H7 (cell line): ENCODE results near the gene CLCNKB. TPM values are rescaled to one million over a fixed set of nuclear protein-coding genes. Genes with fewer than 3 reads are reported as not detected.

Source experiments
- DNase-seq: peaks from one replicate; pipeline ENCODE4 v3.0.0; 2012
- H3K27me3 ChIP-seq: 2 replicates; pipeline ENCODE4 v1.6.0; 2011; ENCODE audit warnings: mild to moderate bottlenecking, low read length; ENCODE audit not compliant: control insufficient read depth, insufficient read depth
- H3K36me3 ChIP-seq: replicated peaks from 2 replicates; pipeline ENCODE4 v1.5.1; 2011; ENCODE audit warnings: low read length; ENCODE audit not compliant: control insufficient read depth, insufficient read depth
- H3K4me3 ChIP-seq: 2 replicates; pipeline ENCODE4 v1.5.1; 2011; ENCODE audit warnings: low read depth, mild to moderate bottlenecking, control low read depth, low read length, moderate library complexity; ENCODE audit not compliant: insufficient read depth
- total RNA-seq: library from RNA; depleted of rRNA; stranded (reverse); fragments of >200 nt; shearing (Covaris generic); gene quantifications from 2 replicates; pipeline ENCODE4 v1.2.3, GENCODE V29; 2014

CLCNKB gene
- total RNA-seq, 1 experiment from 2014 or later, result 2.8 TPM

DNA sequence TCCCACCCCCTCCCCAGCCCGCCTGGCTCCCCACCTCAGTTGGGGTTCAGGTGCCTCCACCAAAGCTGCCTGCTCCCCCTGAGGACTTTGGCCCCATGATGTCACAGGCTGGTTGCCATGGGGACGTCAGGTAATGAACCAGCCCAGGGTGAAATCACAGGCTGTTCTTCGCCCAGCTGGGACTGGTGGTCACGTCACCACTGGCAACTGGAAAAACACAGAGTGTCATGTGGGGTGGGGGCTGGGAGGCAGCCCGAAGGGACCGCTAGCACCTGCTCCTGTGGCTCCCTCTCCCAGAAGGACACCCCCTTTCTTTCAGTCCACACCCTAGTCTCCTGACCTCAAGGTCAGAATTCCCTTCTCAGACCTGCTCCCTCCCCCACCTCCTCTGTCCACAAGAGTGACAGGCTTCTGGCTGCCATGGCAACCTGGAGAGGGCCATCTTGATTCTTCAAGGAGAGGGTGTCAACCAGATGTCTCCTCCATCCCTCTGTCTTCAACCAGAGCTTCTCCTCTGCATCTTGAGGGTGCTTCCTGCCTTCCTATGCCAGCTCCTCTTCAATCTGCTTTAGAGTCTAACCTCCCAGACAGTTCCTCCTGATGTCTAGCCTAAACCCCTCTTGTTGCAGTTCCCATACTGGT lies 23.7 kb downstream of the CLCNKB start:
- DNase-seq, result peak; percentile 80
- Histone ChIP-seq H3K36me3 (no peaks in the 10 kb centered on the region), H3K27me3 (peaks cover 8% of the 10 kb centered on the region), H3K4me3 (no peak overlapping the region)

DNA sequence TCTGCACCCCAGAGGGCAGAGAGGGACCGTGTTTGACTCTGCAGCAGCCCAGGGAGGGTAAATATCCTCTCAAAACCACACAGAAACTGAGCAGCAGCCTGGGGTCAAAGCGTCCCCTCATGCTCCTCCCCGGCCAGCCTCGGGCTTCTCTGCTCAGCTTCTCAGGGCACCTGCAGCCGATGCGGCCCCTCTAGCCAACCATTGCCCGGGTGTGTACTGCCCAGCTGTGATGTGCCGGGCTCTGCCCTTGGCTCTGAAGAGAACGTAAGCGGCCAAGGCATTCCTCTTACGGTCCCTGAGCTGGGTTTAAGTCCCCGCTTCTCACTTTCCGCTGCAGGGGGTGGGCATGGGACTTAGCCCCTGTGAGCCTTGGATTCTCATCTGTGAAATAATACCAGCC lies 24.4 kb downstream of the CLCNKB start:
- H3K36me3 ChIP-seq, result no peaks in the 10 kb centered on the region
- no peak overlapping the region for H3K4me3 ChIP-seq
- DNase-seq, result no peak
- peaks cover 15% of the 10 kb centered on the region for H3K27me3 ChIP-seq

DNA sequence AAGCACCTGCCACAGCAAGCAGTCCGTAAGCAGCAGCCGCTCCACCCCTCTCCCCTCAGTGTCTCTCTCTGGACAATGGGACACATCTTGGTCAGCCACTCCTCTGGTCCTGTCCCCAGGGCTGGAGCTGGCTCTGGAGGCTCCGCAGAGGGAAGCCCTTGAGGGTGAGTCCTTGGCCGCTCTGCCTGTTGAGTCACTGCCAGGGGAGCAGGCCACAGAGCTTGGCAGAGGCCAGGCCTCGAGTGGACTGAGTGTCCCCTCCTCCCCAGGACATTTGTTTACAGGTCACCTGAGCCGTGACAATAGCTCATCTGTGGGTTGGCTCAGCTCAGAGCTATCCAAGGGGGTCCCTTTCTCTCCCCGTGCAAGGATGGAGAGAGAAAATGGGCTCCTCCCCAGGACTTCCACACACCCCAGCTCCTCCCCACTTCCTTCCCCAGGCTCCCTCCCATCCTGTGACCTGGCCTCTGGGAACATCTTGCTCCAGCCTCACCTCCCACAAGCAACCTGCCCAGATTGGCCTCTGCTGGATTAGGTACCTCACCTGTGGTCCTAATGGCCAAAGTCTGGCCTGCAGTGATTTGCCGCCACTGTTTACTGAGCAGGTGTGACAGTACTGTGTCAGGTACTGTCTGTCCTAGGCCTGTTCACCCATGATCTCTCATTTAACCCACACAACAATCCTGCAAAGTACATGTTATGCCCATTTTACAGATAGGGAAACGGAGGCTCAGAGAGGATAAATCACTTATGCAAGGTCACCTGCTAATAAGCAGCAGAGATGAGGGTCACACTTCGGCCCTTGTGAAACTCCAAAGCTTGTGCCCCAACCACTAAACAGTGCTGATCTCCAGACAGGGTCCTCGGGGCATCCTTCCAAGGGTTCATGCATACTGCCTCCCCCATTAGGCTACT lies 25.0 kb downstream of the CLCNKB start:
- Histone ChIP-seq H3K4me3 (no peak overlapping the region), H3K36me3 (no peaks in the 10 kb centered on the region), H3K27me3 (peaks cover 20% of the 10 kb centered on the region)
- DNase-seq, result no peak

DNA sequence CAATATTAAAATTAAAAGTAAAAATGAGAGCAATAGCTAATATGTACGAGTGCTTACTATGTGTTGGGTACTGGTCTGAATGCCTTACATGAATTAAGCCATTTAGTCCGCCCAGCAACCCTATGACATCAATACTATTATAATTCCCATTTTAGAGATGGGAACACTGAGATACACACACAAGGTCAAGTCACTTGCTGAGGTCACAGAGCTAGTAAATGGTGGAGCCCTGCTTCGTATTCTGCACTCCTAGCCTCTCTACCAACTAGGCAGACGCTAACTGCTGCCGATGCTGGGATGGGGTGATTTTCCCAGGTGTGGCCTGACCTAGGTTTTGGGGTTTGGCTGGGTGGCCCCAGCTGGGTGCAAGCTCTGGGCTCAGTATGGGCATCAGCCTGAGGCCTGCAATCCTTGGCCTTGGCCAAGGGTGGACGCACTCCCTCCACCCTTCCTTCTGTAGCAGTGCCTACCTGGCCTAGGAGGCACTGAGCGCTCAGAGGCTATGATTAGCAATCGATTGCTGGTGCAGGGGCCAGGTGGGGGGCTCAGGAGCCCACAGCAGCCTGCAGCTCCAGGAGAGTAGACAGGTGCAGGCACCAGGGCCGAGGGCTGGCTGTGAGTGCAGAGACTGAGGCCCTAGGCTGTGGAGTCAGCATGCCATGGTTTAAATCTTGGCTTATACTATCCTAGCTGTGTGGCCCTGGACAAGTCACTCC lies 27.2 kb downstream of the CLCNKB start:
- no peak for DNase-seq
- Histone ChIP-seq H3K36me3 (no peaks in the 10 kb centered on the region), H3K4me3 (no peak overlapping the region), H3K27me3 (peaks cover 33% of the 10 kb centered on the region)

DNA sequence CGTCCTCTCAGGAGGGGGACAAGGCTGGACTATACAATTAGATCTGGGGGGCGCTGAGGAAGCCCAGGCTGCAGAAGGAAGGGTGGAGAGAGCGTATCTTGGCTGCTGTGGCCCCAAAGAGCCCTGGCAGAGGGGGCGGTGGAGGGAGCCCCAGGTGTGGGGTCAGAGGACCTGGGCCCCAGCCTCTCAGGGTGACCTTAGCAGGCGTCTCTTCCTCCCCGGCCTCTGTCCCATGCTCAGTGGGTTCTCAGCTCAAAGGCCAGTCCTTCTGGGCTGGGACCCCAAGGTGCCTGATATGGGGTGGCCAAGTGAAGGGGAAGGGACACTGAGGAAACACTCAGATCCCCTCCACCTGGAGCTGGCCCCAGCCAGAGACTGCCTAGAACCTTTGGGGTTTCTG lies 28.0 kb downstream of the CLCNKB start:
- H3K36me3 ChIP-seq, result no peaks in the 10 kb centered on the region
- H3K4me3 ChIP-seq, result no peak overlapping the region
- DNase-seq, result no peak
- peaks cover 35% of the 10 kb centered on the region for H3K27me3 ChIP-seq

DNA sequence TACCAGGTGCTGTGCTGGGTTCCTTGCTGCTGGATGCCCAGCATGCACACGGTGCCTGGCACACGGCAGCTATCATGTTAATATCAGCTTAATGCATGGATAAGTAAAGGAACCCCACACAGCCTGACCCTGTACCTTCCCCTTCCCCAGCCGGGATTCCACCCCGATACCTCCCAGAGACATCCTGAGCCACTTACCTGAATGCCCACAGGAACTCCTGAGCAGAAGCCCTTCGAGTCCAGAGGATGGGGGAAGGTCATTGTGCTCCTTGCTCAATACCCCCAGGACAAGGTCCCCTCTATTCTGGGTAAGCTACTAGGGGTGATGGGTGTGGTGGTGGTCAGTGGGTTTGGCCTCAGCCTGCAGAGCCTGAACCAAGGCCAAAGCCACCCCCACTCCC lies 28.5 kb downstream of the CLCNKB start:
- Histone ChIP-seq H3K36me3 (no peaks in the 10 kb centered on the region), H3K27me3 (peaks cover 35% of the 10 kb centered on the region), H3K4me3 (no peak overlapping the region)
- no peak for DNase-seq

DNA sequence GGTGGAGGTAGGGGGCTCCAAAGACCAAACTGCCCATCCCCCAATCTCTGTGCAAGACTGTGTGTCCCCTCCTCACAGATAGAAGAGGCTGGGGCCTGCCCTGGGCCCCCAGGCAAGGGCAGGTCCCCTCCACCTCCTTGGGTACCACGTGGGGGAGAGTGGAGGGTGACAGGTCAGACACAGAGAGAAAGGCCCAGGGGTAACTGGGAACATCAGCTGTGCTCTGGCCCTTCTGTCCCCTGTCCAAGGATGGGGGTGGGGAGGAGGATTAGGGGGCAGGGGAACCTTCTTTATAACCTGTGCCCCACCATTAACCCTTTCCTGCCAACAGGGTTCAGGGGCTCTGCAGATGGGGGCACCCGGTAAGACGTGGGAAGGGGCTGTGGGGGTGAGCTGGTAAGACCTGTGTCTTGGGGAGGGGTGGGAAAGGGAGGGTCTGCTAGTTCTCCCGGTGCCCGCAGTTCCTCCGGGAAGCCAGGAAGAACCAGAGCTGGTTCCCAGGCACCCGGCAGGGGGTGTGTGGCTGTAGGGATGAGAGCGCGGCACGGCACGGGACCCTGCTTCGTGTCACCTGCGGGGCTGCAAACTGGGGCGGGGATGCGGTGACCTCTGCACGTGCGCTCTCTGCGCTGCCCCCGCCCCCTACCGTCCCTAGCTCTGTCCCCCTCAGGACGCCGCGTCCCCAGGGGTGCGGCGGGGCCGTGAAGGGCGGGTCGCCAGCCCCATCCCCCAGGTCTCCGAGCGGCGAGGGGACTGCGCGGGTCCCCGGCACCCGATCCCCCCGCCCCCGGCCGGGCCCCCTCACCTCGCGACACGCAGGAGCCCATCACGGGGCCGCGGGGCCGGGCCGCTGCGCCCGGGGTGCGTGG lies 29.3 kb downstream of the CLCNKB start:
- H3K27me3 ChIP-seq, result peaks cover 35% of the 10 kb centered on the region
- H3K36me3 ChIP-seq, result no peaks in the 10 kb centered on the region
- peak; percentile 88 for DNase-seq
- peak overlapping the region; percentile 49 for H3K4me3 ChIP-seq

DNA sequence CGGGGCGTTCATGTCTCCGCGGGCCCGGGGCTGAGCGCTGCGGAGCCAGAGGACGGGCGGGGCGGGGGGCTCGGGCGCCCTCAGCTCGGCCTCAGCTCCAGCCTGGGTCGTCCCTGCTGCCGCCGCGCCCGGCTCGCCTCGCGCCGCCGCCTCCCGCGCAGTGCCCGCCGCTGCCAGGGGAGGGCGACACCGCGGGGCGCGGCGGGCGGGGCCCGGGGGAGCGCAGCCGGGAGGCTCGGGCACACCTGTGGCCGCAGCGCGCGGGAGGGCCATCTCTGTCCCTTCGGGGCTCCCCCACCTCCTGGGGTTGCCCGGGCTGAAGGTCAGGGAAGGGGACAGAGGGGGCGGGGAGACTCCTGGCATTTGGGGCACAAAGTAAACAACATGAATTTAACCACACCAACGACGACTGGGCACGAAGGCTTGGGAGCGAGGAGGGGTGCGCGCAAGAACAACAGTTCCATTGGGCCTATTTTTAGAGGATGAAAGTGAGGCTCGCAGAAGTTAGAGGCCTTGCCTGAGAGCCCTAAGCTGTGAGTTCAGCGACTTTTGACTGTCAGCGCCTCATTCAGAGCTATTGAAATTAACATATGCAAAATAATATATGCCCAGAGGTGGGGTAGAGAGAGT lies 30.0 kb downstream of the CLCNKB start, which contains the start of gene FAM131C:
Gene FAM131C, minus strand, starts transcription at position 162 of the 630 bp plus-strand sequence. CDS start 209 bp downstream, outside the sequence.
- H3K27me3 ChIP-seq, result peaks cover 35% of the 10 kb centered on the region
- H3K36me3 ChIP-seq, result no peaks in the 10 kb centered on the region
- H3K4me3 ChIP-seq, result peak within 1 kb of the TSS; percentile 49
- peak; percentile 97 for DNase-seq

DNA sequence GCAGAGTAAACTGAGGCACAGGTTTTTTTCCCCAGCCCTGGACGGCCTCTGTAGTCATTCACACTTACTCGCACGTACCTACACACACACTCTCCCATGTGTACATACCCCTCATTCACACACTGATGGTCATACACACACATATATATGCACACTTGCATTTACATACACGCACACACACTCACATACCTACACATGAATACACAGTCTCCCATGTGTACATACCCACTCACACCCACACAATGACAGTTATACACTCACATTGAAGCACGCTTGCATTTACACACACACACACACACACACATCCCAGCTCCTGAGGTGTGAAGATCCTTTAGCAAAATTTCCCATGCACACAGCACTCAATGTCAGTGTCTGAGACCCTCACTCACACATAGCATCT lies 30.6 kb downstream of the CLCNKB start:
- peaks cover 35% of the 10 kb centered on the region for H3K27me3 ChIP-seq
- no peaks in the 10 kb centered on the region for H3K36me3 ChIP-seq
- H3K4me3 ChIP-seq, result no peak overlapping the region
- no peak for DNase-seq

DNA sequence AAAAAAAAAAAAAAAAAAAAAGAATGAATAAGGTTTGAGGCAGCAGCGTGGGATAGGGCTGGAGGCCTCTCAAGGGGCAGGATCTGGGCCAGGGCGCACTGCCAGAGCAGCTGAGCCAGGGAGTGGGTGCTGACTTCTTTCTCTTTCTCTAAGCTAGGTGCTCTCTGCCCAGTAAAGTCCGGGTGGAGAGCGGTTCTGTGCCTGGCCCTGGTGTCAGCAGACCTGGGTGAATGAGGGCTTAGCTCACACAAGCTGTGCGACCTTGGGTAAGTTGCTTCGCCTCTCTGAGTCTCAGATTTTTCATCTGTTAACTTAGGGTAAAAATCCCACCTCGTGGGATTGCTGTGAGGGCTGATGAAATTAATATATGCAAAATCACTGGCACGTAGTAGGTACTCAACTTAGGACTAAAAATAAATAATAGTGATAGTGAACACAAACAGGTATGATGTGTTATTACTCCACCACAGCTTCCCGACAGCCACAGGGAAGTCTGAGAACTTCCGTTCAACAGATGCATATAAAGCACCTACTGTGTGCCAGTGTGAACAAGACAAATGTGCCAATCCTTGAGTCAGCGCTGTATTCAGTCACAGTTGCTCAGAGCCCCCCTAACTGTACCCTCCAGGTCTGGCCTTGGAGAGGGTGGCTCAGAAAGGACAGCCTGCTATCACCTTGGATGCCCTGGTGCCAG lies 31.9 kb downstream of the CLCNKB start:
- DNase-seq, result no peak
- peaks cover 35% of the 10 kb centered on the region for H3K27me3 ChIP-seq
- no peak overlapping the region for H3K4me3 ChIP-seq
- no peaks in the 10 kb centered on the region for H3K36me3 ChIP-seq

DNA sequence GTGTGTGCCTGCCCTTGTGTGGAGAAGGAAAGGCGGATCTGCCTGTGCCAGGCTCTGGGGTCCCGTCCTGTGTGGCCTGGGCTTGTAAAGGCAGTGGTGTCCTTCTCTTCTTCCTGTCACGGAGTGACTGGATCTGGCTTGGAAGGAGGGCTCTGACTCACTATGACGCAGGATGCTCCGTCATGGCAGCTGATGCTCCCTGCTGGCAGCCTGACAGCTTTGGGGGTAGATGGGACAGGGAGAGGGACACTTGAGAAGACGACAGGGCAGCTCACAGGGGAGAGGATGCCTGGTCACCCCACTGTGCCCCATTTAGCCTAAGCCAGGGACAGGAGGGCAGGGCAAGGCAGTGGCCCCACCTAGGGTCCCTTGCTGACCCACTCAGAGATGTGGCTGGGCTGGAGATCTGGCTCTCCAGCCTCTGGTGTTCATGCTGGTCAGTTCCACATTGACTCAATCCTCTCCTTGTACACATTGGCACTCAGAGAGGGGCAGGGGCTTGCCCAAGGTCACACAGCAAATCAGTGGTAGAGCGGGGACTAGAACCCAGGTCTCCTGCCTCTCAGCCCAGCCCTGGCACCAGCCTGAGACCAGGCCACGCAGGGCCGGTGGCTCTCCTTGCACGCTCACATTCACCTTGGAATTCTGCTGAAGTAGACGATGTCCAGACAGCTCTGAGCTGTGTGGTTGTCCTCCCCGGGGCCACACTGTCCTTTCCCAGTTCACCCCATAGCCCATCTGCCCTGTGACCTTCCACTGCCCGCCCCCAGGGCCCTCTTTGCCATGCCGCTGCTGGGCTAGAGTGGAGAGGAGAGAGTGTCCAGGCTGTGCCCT lies 32.7 kb downstream of the CLCNKB start:
- H3K4me3 ChIP-seq, result no peak overlapping the region
- peaks cover 35% of the 10 kb centered on the region for H3K27me3 ChIP-seq
- DNase-seq, result no peak
- no peaks in the 10 kb centered on the region for H3K36me3 ChIP-seq

DNA sequence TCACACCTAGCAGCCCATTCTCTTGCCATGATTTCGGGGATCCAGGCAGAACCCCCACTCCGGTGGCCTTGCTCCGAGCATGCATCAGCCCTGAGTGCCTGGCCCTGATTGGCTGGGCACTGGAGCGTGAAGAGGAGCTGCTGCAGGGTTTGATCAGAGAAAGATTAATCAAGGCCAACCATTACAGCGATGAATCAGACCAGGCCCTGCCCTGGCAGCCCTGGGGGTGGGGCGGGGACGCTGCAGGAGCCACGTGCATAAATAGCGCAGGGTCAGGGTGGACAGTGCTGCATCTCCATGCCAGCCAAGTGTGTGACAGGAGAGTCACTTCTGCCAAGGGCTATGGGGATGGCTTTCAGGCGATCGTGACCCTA lies 33.3 kb downstream of the CLCNKB start:
- Histone ChIP-seq H3K27me3 (peaks cover 31% of the 10 kb centered on the region), H3K36me3 (no peaks in the 10 kb centered on the region), H3K4me3 (no peak overlapping the region)
- no peak for DNase-seq
